GM12801 (cell line): ENCODE results near the gene MRPS14.

ENCODE experiments used
- CTCF ChIP-seq: IDR thresholded peaks from one replicate; pipeline ENCODE4 v1.5.1; 2011; ENCODE audit warnings: control low read depth; ENCODE audit not compliant: insufficient read length; ENCODE audit errors: extremely low read depth

The MRPS14 gene

GRCh38 chr1:174963529-174964125, 59.6 kb downstream of the MRPS14 start:
- TF ChIP-seq CTCF, result no peak
